A204.1 (cell line): ENCODE measurements around the gene STRC.
"Not testable (repeated sequence)": the region's sequence is repeated elsewhere in the genome, so short reads cannot be mapped to it uniquely, and the experiment has no call there.

Experiments used
- FAIRE-seq: peaks from 2 replicates; lab custom pipeline; 2012; peaks lifted over from hg19 to GRCh38; lab: Jason Lieb, UNC

STRC gene

DNA sequence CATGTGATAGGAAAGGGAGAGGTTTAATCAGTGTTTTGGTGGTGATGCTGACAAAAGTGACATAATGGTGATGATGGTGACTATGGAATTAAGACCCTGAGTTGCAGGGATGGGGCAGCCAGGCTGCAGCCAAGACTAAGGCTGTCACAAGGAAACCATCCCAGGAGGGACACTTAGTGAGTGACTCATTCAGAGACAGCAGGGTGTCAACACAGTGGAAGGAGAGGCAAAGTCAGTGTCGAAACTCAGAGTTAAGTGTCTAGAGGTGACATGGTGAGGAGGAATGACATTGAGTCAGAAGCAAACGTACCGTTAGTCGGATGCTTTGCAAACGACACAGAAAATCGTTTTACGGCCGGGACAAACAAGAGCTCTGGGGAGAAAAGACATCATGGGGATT lies 54.8 kb downstream of the STRC start:
- FAIRE-seq = not testable (repeated sequence)

DNA sequence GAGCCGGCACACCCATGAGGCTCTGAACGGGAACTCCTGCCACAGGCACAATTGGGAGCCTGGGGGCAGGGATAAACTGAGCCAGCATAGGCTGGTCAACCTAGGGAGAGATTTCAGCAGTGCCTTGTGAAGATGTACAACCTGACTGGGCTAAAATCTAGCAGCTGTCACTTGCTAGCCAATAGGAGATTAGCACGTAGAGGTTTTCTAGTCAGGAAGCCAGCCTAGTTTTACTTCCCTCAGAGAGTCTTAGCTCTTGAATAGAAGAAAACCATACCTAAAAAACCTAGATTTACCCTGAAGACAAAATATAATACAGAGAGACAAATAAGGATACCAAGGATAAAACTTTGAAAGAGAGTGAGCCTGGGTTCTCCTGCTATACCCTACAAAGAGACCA lies 55.8 kb downstream of the STRC start:
- not testable (repeated sequence) for FAIRE-seq

DNA sequence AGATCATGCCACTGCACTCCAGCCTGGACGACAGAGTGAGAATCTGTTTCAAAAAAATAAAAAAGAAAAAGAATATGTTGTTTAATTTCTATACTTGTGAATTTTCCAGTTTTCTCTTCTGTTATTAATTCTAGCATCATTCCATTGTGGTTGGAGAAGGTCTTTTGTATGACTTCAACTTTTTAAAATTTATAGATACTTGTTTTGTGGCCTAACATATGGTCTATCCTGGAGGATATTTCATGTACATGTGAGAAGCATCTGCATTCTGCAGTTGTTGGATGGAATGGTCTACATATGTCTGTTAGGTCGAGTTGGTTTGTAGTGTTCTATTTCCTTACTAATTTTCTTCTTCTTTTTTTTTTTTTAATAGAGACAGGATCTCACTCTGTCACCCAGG lies 65.6 kb downstream of the STRC start:
- FAIRE-seq = no peak

DNA sequence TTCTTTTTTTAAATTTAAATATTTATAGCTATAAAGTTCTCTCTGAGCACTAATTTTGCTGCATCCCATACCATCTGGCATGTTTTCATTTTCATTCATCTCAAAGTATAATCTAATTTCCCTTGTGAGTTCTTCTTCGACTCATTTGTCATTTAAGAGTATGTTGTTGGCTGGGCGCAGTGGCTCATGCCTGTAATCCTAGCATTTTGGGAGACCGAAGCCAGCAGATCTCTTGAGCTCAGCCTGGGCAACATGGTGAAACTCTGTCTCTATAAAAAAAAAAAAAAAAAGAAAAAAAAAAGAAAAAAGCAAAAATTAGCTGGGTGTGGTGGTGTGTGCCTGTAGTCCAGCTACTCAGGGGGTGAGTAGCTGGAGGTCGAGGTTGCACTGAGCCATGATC lies 66.3 kb downstream of the STRC start:
- no peak for FAIRE-seq

DNA sequence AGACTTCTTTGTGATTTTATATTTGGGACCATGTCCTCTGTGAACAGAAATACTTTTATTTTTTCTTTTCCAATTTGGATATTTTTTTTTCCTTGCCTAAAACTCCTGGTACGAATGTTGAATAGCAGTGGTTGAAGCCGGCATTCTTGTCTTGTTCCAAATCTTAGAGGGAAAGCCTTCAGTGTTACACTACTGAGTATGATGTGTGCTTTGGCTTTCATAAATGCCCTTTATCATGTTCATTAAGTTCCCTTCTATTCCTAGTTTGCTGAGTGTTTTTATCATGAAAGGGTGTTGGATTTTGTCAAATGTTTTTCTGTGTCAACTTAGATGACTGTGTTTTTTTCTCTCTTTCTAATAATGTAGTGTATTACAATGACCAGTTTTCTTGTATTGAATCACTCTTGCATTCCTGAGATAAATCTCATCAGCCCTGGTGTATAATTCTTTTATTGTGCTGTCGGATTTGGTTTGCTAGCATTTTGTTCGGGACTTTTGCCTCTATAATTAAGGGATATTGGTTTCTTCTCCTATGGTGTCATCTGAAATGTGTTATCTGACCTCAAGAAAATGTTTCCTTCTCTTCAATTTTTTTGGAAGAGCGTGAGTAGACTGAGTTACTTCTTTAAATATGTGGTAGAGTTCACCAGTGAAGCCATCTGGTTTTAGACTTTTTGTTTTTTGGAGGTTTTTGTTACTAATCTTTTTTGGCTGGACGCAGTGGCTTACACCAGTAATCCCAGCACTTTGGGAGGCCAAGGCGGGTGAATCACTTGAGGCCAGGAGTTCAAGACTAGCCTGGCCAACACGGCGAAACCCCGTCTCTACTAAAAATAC lies 67.9 kb downstream of the STRC start:
- FAIRE-seq = no peak
